AG08396 (cell line): Measurements from ENCODE around the gene AQP7.
A peak's percentile ranks its signal among the peaks of the same experiment; 100 is the strongest.
"Not testable (repeated sequence)": the region's sequence is repeated elsewhere in the genome, so short reads cannot be mapped to it uniquely, and the experiment has no call there.

Experiments used
- DNase-seq: peaks from one replicate; pipeline ENCODE4 v3.0.0; 2012; ENCODE audit warnings: low spot score, mixed read lengths

Gene AQP7

DNA sequence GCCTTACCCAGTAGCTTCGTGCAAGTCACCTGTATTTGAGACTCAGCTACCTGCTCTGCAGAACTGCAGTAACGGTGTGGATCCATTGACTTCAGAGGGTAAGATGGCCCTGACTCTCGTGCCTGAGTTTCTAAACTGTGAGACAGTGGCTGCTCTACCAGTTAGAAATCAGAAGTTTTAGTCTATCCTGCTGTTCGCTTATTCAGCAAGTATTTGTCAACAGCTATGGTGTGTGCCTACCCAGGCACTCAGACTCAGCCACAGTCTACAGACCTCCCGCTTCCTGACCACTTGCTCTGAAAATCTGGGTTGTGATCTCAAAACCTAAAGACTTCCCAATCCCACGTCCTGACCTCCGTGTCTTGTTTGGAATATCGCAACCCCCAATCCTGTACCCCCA lies 31.5 kb upstream of the AQP7 start:
- DNase-seq: no peak

DNA sequence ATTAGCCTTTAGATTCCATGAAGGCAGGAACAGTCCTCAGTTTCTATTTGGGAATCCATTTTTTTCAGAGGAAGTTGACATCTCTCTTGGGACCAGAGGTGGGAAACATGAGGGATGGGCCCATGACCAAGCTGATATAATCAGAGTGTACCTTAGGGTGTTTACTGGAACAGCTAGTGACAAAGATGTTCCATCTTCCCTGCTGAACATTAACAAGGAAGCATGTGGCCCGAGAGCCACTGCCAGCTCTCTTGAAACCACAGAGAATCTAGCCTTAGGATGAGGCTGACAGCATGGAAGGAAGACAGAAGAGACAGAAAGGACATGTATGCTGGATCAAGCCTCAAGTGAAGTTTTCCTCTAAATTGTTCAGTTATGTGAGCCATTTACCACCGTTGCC lies 29.1 kb upstream of the AQP7 start:
- DNase-seq: no peak

DNA sequence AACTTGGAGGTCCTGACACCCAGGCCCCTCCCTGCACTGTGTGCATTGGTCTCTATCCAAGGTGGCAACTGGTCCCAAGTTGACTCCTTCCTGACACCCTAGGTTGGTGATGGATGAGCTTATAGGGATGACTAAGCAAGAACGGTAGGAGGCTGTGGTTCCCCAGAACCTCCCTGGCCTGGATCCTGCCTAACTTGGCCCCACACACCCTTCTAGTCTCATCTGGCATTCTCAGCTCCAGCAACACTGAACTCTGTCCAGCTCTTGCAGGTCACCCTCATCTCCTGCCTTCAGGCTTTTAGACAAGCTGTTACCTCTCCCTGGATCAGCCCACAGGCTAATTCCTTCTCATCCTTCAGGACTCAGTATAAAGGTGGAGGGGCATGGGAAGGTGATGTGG lies 28.6 kb upstream of the AQP7 start:
- no peak for DNase-seq

DNA sequence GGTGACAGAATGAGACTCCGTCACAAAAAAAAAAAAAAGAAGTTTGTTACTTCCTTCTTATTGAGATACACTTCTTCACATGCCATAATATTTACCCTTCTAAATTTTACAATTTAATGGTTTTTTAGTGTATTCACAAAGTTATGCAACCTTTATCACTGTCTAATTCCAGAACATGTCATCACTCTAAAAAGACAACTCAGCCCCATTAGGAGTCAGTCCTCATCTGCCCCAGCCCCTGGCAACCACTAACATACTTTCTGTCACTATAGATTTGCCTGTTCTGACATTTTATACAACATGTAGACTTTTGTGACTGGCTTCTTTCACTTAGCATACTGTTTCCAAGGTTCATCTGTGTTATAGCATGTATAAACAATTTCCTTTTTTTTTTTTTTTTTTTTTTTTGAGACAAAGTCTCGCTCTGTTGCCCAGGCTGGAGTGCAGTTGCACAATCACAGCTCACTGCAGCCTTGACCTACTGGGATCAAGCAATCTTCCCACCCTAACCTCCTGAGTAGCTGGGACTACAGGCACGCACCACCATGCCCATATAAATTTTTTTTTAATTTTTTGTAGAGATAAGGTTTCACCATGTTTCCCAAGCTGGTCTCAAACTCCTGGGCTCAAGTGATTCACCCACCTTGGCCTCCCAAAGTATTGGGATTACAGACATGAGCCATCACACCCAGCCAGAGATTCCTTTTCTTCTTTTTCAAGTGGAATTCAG lies 27.1 kb upstream of the AQP7 start:
- no peak for DNase-seq

DNA sequence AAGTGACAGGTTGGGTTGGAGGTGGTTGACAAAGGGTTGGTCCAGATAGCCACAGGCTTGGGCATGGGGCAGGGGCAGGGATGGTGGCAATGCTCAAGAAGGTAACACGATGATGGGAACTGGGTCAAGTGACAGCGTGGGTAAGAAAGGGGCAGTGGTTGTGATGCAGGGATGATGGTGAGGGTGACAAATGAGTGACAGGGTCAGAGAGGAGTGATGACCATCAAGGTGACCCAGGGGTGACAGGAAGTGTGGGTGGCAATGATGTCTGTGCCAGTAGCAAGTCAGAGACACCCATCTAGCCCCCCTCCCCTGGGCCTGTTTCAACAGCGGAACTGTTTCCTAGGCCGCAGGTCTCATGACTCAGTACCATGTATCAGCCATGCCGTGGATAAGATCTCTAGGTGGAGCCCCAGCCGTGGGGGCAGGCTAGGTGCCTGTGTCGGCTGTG lies 24.5 kb upstream of the AQP7 start:
- no peak for DNase-seq

DNA sequence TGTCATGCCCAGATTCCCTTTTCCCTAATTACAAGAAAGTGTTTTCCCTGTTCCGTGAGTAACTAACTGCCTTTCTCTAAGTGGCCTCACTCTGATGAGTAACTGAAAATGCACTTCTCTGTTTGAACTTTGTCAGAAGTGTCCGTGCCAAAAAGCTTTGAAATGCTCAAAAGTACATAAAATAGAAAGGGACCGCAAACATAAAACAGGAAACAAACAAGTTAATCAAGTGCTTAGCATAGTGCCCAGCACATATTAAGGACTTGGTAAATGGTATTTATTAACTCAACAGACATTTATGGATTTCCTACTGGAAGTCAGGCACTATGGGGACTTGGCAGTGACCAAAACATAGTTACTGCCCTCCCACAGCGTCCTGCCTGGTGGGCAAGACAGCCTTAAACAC lies 22.8 kb upstream of the AQP7 start:
- DNase-seq: no peak

DNA sequence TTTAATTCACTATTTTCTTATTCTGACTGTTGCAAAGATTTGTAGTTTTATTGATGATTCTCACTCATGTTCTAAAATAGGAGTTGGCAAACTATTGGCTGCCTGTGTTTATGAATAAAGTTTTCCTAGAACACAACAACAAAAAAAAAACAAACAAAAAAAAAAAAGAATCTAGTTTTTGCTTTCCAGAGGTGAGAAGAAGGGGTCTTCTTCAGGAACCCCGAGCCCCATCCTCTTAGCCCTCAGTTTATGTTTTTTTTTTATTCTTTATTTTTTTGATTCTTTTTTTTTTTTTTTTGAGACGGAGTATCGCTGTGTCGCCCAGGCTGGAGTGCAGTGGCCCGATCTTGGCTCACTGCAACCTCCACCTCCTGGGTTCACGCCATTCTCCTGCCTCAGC lies 22.1 kb upstream of the AQP7 start:
- DNase-seq: not testable (repeated sequence)

DNA sequence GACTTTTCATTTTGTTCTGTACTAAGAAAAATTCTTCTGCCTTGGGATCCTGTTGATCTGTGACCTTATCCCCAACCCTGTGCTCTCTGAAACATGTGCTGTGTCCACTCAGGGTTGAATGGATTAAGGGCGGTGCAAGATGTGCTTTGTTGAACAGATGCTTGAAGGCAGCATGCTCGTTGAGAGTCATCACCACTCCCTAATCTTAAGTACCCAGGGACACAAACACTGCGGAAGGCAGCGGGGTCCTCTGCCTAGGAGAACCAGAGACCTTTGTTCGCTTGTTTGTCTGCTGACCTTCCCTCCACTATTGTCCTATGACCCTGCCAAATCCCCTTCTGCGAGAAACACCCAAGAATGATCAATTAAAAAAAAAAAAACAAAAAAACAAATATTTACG lies 21.7 kb upstream of the AQP7 start:
- not testable (repeated sequence) for DNase-seq

DNA sequence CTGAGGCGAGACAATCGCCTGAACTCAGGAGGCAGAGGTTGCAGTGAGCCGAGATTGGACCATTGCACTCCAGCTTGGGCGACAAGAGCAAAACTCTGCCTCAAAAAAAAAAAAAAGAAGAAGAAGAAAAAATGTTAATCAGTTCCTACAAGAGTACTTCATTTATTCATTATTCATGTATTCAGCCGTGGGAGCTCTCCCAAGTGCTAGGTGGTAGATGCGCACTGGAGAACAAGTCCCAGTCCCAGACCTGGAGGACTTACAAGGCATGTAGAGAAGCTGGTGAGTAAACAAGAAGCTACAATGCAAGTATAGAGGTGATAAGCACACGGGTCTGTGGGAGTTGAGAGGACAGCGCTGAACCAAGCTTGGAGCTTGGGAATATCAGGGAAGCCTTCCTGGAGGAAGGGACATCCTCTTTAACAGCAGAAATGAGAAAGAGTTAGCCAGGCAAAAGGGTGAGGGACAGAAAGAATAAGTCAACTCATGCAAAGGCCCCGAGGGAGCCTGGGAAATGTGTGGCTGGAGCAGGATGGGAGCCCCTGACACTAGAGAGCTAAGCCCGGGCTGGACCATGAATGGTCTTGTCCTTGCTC lies 17.4 kb upstream of the AQP7 start:
- no peak for DNase-seq

DNA sequence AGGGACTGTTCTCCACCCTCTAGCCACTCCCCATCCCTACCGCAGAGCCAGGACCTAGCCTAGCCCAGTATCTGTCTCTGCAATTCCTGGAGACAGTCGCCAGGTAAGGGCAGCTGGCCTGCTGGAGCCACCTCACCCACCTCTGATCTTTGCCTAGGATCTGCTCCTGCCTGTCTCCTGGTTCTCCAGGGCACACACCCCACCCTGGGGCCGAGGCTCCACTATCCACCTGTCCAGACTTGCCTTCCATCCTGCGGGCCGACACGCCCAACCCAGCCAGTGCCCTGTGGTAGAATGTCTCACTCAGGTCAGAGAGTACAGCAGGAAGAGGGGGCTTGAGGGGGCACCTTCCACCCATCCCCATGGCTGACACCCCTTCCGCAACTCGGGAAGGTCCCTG lies 15.7 kb upstream of the AQP7 start:
- no peak for DNase-seq

DNA sequence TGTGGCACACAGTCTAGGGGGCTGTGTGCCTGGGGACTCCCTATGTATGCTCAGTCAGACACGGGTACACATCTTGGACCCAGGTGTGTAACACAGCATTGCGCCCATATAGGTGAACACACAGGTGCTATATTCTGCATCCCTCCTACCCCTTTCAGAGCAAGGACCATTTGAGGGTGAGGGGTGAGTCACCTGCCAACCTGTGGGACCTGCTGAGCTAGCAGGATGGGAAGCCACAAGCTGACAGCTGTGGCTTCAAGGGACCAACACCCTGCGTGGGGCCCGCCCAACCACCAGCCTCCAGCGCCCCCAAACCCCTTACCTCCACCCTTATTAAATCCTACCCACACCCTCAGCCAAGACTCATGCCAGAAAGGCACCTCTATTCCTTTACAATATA lies 14.6 kb upstream of the AQP7 start:
- no peak for DNase-seq

DNA sequence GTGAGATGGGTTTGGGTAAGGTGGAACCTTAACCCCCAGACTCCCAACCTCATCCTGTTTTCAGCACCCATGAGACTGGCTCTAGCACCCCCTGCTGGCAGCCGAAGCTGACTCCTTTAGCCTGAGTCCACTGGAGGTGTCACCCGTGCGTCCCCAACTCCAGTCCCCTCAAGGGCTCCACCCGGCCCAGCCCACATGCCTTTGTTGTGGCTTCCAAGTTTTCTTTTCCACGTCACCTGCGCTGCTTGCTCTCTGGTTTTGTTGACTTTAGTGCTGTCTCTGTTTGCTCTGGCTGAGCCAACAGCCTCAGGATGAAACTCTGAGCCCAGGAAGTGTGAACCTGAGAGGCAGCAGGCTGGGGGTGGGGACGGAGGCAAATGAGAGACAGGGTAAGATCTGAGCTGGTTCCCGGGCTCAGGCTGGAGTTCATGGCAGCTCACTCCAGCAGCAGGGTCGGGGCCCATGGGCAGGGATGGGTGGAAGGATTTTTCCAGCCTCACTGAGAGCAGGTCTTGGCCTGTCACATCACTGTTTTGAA lies 13.2 kb upstream of the AQP7 start:
- DNase-seq: peak; percentile 70

DNA sequence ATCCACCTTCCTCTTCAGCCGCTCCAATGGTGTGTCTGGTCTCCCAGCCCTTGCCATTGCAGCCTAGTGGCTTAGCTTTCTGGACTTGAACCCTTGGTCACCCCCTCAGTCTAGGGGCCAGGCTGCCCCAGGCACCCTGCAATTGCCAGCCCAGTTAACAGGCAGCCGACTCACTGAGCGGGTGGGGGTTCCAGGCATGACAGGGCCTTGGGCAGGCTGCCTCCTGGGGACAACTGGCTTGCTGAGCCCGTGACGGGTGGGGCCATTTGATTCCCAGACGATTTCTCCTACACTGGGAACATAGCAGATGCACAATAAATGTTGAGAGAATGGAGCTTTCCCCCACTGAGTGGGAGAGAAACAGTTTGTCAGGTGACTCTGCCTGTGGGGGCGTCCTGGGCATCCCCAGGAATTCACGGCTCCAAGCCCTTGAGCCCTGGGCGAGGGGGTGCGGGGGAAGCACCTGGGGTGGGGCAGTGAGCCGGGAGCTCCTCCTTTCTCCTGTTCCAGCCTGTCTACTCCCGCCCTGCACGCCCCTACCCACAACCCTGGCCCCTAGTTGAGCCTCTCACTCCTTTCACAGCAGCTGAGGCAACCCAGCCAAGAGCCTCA lies 12.6 kb upstream of the AQP7 start:
- DNase-seq: no peak

DNA sequence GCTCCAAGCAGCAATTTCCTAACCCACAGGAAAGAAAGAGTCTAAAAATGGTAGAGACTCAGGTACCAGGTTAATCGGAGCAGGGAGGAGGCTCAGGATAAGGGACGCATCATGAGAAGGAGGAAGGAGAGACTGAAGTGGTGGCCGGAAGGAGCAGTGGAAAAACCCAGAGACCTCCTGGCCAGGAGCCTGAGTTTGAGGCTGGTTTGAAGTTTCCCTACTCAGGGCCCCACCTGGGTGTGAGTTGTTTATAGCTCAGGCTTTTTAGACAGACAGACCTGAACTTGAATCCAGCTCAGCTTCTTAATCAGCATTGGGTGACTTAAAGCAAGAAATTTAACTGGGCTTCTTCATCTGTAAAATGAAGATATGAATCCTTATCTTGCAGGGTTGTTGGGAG lies 11.9 kb upstream of the AQP7 start:
- no peak for DNase-seq

DNA sequence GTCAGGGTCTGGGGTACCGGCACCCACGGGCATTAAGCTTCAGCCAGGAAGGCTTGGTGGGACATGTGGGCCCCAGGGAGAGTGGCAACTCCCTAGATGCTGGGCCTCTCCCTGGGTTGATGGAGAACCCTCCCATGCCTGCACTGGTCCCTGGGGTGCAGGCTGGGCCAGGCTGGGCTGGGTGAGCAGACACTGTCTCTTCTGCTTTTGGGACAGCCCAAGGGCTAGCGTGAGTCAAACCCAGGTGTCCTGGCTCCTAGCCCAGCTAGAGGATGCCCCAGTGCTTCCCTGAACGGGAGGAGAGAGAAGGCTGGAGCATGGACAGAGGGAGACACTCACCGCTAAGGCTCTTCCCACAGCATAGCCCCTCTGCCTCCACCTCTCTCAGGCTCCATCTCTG lies 5.7 kb upstream of the AQP7 start:
- DNase-seq: no peak

DNA sequence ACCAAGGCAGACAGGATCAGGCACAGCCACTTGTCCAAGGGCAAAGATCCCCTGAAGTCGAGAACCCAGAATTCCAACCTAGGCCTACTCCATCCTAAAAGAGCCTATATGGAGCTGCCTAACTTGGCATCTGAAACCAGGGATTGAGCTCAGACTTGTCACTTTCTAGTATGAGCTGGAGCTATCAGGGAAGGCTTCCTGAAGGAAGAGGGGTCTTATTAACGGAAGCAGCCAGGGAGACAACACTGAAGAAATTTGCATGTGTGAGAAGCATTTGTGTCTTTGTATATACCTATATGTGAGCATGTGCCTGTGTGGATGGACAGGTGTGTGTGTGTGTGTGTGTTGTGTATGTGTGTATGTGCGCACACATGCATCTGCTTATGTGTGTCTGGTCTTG lies 4.7 kb upstream of the AQP7 start:
- no peak for DNase-seq

DNA sequence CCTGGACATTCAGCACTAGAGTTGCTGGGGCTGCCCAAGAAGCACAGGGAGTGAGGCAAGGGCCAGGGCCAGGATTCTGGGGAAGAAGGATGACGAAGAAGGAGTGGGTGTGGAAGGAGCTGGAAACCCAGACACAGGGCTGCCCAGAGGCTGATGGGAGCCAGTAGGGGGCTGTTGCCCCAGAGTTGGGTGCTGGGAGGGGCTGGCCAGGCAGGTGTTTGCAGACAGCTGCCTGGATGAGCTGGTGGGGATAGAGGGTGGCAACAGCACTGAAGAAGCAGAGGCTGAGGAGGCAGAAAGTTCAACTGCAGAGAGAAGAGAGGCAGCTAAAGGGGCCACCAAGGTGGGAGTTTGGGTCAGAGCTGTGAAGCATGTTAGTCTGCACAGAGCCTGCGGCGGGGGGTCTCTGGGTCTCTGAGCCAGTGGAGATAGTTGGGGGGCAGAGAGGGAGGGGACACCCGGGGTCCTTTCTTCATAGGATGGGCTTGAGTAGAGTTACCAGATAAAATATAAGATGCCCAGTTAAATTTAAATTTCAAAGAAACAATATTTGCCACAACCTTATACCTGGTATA lies 2.5 kb upstream of the AQP7 start:
- peak; percentile 20 for DNase-seq

DNA sequence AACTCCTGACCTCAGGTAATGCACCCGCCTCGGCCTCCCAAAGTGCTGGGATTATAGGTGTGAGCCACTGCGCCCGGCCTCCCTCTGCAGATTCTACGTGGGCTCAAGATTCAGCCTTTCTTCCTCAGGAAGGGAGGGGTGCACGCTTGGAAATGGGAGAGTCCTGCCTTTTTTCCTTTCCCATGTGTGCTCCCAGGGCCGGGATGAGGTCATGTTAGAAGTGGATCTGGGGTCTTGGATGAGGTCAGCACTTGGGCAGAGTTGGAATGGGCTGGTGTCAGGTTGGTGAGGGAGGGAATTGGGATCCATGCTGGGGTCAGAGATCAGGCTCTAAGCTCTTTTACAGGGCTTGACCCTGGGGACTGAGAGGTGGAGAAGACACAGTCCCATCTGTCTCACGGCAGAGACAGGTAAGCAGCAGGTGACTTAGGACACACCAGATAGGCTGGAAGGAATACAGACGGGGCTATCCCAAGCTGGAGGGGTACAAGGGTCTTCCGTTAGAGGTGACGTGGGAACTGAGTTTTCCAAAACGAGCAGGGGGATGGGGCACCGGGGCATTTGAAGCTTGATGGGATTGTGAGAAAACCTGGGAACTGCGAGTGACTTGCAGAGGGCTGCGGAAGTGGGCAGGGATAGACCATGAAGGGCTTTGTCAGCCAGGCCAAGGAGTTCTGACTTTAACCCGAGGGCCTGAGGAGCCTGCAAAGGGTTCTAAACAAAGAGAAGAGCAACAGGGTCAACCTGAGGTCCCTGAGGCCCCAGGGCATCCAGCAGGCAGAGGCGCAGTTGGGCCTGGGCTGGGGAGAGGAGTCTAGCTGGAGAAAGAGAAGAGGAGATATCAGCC lies 1.8 kb upstream of the AQP7 start:
- no peak for DNase-seq

DNA sequence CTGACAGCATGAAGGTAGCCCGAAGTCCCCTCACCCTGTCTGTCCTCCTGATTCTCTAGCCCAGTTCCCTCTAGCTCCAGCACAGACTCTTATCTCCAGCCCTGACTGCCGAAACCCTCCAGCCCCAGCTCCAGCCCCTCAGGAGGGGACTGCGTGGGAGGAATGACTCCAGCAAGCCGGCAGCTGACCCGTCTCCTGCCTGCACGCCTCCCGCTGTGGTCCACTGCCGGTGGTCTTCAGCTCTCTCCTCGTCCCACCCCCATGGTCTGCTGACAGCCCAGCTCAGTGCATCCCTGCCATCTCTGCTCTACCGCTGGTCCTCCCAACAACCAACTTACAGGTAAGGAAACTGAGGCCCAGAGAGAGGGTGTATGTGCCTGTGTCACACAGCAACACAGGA lies 559 bp downstream of the AQP7 start:
- DNase-seq: not testable (repeated sequence)

DNA sequence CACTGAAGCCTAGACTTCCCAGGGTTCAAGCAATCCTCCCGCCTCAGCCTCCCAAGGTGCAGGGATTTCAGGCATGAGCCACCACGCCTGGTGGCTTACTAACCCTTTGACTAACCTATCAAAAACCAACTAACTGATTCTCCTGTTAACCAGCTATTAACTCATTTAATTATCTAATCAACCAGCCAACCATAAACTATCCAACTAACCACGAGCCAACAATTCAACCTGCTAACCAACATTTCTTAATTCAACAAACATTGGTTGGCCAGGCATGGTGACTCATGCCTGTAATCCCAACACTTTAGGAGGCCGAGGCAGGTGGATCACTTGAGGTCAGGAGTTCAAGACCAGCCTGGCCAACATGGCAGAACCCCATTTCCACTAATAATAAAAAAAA lies 3.3 kb downstream of the AQP7 start:
- not testable (repeated sequence) for DNase-seq

DNA sequence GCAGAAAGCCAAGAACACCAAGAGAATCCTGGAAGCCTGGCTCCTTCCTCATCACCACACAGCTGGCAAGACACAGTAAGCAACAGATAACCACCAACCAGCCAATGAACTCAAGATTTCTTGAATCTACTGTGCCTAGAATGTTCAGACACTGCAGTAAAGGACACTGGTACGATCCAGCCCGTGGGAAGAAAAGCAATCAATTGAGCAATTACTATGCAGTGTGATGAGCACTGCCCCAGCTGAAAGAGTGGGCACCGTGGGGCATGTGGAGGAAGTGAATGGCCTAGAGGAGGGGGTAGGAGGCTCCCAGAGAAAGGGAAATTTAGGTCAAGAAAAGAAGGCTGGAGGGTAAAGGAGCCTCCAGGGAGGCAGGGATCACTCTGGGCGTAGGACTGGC lies 4.6 kb downstream of the AQP7 start:
- not testable (repeated sequence) for DNase-seq
